NT2/D1 (cell line): ENCODE data around the gene RNF141.

Experiments
- YY1 ChIP-seq: IDR thresholded peaks from 2 replicates; pipeline ENCODE4 v1.6.1; 2011; ENCODE audit not compliant: insufficient read length, insufficient read depth
- ZNF274 ChIP-seq: IDR thresholded peaks from 2 replicates; pipeline ENCODE4 v1.6.1; 2011; ENCODE audit warnings: mild to moderate bottlenecking, low read depth, low read length

GRCh38 chr11:10504490-10504889 lies 36.5 kb downstream of the RNF141 start:
- TF ChIP-seq YY1 (no peak), ZNF274 (no peak)
